Activated CD8-positive, alpha-beta memory T cell treated with anti-CD3 and anti-CD28 coated beads, Interleukin-2, amount 50 U/mL, for 24 hours (primary cell): ENCODE data around the gene MAP7D3.
"Not testable (repeated sequence)": the region's sequence is repeated elsewhere in the genome, so short reads cannot be mapped to it uniquely, and the experiment has no call there.

Experiments used
- DNase-seq: peaks from one replicate; pipeline ENCODE4 v3.0.0-alpha.2; 2020; ENCODE audit errors: extremely low read depth

The MAP7D3 gene

DNA sequence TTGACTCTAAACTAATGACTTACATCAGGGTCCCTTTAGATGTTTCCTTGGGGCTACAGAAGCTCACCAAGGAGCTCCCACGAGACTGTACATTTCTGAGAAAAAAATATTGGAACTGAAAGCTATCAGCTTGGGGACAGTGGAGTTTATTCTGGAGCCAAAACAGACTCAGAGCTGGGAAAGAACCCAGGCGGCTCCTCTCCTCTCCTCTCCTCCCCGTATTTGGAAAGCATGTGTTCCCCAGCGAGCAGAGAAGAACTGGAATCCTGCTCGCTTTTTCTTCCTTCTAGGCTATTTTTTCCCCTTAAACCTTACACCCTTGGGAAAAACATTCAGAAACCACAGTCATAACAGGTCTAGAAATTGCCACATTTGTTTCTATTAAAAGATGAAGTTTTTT is 4.3 kb upstream of the MAP7D3 start:
- DNase-seq, result no peak

DNA sequence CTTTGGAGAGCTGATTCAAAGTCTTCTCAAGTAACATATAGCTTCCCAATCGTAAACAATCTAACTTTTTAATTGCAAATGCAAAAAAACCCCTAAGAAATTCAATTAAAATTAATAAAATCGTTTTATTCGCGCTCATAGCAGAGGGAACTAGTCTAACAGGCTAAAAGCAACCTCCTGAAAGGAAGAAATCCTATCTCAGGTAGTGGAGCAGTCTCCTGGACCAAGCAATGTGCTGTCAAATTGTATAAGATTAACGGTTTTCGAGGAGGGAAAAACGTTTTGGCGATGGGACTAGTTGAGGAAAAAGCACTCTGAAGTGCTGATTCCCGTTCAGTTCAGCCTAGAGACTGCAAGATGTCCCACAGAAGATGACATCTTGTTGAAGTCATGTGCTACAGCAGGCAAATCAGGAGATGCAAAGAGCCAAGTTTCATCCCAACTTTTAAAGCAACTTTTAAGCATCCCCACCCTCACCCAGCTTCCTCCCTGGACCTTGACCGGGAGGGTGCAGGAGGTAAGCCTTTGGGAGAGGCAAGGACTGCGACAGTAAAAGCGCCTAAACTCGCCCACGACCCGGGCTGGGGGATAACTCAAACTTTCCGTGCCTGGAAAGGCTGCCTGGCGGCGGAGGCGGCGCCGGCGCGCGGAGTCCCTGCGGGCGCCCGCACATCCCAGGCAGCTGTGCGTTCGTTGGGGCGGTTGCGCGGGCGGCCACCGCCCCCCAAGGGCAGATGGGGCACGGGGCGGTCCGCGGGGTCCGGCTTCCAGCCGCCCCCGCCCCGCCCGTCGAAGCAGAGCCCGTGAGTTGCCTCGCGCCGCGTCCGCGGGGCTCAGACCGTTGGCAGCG is 784 bp downstream of the MAP7D3 start:
- DNase-seq, result no peak

DNA sequence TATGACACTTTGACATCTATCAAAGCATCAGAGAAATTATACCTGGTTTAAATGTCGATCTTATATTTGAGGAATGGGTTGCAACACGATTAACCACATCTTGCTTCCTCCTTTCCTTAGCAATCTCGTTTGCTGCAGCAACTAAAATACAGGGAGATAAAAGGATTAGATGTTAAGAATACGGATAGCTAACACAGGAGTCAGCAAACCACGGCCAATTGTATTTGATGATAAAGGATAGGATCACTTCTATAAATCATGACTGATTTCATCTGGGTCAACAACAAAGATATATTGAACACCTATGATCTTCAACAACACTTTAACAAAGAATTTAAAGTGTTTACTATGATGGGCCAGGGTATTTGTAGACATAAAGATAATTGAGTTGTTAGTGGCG is 5.0 kb downstream of the MAP7D3 start:
- DNase-seq, result no peak

DNA sequence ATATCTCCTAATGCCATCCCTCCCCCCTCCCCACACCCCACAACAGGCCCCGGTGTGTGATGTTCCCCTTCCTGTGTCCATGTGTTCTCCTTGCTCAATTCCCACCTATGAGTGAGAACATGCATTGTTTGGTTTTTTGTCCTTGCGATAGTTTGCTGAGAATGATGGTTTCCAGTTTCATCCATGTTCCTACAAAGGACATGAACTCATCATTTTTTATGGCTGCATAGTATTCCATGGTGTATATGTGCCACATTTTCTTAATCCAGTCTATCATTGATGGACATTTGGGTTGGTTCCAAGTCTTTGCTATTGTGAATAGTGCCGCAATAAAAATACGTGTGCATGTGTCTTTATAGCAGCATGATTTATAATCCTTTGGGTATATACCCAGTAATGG is 13.4 kb downstream of the MAP7D3 start:
- DNase-seq, result not testable (repeated sequence)

DNA sequence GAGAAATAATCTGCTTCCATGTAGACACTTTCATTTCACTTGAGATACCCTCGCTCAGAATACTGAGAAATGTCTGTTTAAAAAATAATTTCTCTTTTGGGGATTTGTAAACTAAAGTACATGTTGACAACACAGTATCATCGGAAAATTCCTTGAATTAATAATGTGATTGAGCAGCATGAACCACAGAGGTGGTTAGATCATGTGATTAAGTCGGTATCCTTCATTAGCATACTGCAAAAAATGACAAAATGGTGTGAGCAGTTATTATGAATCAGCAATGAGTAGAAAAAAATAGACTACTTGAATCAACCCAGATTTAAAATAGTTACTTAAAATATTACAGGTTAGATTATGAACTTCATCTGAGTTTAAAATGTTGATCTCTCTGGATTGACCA is 14.1 kb downstream of the MAP7D3 start:
- no peak for DNase-seq

DNA sequence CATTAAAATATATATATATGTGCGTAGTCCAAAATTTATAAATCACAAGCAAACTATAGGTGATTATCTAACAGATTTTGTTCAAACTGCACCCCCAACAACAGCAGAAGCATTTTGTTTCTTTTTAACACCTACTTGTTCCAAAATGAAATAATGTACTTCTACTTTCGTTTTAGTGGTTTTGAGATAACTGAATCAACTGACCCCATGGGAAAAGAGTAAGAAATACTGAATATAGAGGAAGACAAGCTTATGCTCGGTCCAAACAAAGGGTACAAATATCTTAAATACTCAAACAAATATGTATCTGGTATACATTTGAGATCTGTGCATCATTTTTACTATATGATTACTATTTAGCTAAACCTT is 22.4 kb downstream of the MAP7D3 start:
- no peak for DNase-seq

DNA sequence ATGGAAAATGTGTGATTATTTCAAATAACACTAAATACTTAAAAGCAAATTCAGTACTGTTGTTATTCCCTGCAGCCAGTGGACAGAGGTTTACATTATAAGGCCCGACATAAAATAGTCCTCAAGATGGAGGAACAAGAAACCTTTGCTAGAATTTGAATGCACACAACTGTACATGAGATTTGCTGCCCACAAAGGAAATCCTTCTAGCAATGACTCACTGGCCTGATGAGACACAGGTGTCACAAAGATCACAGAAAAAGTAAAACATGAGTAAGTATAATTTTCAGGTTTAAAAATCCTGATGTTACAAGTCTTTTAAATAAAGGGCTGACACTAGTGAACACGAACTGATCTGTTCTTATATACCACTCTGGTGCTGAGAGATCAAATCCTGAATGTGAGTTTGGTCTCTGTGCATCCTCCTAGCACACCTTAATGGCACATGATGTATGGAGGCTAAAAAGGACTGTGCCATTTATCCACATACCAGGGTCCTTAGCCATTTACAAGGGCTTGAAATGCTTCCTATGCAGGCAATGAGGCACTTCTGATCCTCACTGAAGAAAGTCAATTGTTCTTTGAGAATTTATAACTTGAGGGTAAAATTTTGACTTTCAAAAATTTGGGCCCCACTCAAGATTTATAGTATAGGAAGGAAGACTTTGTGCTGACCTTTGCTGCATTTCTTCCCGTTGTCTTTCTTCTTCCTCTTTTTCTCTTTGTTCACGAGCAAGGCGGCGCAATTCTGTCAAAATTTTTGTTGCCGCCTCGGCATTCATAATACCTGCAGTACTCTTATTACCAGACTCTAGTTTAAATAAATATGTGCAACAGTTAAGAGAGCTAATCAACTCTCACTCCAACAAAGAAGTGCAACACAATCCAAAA is 23.0 kb downstream of the MAP7D3 start:
- DNase-seq, result no peak

DNA sequence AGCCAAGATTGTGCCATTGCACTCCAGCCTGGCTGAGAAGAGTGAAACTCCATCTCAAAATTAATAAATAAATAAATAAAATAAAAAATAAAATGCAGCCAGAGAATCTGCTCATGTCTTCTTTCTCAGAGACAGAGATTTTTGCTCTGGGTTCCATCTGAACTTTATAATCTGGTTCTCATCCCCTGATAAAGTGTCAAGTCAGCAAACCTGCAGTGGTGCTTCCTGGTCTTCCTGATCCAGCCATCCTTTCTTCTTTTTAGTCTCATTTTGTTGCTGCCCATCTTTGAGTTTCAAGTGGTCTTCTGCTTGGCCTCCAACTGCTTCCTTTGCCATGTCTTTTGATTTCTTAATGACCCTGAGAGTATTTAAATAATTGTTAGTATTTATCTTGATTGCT is 24.1 kb downstream of the MAP7D3 start:
- DNase-seq, result no peak

DNA sequence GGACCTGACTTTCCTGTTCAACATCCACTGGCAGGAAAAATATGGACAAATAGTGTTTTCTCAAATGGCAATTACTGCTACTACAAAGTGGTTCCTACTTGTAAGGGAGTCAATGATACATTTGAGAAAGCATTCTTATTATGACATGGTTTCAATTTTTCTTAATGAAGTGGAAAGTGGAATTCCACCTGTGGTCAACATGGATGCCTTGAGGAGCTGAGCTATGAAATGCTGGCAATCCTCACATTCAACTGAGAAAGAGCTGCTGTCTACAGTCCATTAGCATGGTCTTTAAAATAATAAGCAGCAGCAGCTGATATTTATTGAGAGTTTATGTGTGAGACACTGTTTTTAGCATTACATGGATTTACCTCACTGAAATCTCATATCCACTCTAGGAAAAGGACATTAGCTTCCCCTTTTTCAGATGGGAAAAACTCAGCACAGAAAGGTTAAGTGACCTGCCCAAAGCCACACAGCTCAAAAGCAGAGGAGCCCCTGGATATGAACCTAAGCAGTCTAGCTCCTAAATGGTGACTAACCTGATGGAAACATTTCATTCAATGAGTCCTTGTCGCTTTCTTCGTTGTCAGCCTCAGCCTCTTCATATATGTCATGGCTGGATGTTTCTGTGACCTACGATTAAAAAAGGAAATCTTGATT is 29.2 kb downstream of the MAP7D3 start:
- no peak for DNase-seq

DNA sequence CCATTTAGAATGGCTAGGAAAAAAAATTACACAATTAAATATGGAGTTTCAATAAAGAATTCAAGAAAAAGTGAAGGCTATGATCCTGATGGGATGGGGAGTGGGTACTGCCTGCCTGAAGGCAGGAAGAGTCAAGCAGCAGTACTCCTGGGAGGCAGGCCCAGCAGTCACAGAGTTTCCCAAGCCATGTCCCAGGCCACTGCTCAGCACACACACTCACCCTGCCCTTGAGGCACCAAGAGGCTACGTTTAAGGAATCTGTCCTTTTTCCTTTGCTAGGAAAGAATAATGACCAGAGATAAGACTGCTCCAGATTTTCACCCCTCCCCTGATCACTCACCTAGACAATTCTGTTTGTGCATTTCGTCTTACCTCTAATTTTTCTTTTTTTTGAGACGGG is 30.2 kb downstream of the MAP7D3 start:
- no peak for DNase-seq

DNA sequence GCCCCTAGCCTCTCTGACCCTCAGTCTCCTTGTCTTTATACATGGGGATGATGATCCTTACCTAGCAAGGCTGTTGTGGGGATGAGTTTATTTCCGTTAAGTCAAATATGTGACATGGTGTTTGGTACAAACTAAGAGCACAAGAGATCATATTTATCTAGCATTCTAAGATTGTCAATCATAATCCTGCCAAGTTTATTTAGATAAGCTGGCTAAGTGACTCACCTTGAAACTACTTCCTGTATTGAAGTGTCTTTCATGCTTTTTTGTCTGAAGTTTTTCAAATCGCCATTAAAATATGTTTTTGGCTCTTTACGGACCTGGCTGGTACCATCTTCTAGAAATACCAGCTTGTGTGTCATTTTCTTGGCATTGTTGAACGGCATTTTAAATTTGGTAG is 30.7 kb downstream of the MAP7D3 start:
- DNase-seq, result no peak

DNA sequence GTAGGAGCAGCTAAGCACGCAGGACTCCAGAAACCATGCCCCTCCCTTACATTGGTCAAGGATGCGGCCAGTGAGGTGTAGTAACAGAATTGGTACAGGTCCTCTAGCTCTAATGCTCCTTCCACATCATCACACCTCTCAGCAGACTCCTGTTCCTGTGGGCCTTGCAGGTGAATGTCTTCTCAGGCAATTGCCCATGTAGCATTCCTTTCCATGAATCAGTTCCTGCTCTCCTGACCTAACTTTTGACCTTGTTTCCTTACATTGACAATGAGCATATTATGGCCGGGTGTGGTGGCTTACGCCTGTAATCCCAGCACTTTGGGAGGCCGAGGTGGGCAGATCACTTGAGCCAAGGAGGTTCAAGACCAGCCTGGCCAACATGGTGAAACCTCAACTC is 31.3 kb downstream of the MAP7D3 start:
- DNase-seq, result no peak

DNA sequence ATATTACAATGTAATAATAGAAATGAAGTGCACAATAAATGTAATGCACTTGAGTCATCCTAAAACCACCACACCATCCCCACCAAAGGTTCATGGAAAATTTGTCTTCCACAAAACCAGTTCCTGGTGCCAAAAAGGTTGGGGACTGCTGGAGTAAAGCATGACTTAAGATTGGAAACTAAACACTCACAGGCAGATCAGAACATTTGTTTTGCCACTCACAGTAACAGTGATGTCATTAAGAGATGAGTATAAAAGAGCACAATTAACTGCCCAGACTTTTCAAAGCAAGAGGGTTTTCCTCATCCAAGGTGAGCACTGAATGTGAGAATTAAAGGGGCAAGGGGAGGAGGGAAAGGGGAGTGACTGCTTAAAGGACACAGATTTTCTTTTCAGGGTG is 35.6 kb downstream of the MAP7D3 start:
- DNase-seq, result no peak

DNA sequence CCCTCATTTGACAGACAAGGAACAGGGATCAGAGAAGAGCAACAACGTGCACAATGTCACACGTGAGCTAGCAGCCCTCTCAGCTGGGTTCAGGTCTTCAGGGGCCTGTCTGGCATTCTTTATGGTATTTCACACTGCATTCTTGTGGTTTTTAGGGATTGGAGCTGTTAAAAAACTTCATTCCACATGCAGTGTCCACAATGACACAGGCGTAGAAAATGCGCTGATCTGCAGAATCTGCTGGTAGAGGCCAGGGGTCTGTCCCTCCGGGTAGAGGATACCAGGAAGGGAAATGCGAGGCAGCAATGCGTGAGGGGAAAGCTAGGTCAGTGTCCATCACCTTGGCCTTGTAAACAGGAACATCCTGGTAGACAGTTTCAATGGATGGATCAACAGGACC is 36.6 kb downstream of the MAP7D3 start:
- DNase-seq, result no peak

DNA sequence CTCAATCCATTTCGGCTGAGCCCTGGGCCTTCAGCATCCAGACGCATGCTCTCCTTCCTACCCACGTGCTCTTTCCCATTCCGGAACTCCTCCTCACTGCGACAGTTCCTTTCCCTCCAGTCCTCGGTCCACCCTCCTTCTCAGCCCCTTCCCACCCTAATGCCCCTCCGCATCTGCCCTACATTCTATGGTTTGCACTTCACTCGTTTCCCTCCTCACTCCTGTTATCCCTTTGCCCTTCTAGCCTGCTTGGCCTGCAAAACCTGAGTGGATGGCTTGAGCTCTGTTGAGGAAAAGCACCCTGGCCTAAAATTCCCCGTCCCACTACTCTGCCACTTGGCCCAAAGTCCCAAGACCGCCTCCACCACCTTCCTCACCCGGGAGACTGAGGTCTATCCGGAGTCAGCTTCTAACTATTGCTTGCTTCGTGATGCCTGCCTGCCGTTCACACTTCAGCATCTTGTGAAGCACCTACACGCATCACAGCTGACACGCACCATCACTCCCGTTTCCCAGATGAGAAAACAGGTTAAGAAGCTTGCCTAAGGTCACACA is 38.6 kb downstream of the MAP7D3 start:
- no peak for DNase-seq

DNA sequence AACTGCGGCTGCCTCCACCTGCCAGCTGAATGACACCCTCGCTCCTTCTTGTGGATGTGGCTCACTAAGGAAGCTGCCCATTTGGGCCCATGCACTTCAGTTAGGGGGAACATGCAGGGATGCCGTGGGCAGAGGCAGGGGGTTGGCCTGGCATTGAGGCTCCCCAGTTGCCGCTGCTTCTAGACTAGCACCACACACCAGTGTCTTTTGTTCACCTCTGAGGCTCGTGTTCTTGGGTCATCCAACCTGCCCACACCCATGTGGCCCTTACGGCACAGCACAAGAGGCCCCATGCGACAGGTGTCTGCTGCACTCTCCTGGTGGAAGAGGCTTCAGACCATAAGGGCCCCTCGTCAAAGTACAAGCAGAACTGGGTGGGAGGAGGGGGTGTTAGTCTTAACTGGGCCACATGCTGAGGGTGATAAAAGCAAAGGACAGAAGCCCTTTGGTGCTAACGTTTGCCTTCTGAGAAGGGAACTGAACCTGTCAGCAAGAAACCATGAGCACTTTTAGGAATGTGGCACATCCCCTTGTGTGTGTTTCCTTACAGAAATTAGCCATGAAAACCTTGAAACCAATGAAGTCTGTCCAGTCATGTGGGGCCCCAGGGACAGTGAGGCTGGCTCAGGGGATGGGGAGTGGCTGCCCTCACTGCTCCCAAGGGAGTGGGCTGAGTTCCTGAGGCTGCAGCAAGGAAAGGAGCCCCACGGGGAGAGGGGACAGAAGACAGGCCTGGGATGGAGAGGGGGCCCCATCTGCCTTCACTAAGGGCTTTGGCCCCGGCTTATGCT is 39.2 kb downstream of the MAP7D3 start:
- DNase-seq, result no peak

DNA sequence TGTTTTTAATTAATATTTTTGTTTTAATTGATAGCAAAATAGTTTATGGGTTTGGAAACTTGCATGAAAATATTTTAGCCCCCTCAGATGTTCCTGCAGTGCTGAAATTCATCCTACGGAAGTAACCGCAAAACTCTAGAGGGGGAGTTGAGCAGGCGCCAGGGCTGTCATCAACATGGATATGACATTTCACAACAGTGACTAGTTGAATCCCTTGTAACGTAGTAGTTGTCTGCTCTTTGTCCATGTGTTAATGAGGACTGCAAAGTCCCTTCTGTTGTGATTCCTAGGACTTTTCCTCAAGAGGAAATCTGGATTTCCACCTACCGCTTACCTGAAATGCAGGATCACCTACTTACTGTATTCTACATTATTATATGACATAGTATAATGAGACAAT is 40.4 kb downstream of the MAP7D3 start:
- no peak for DNase-seq

DNA sequence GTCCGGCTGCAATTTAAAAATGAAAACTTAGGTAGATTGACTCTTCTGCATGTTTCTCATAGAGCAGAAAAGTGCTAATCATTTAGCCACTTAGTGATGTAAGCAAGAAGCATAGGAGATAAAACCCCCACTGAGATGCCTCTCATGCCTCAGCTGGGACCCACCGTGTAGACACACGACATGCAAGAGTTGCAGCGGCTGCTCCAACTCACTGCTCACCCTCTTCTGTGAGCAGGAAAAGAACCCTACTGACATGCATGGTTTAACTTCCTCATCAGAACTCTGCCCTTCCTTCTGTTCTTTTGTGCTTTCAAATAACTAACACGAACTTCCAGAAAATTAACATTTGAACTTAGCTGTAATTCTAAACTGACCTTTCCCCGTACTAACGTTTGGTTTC is 41.0 kb downstream of the MAP7D3 start:
- DNase-seq, result no peak

DNA sequence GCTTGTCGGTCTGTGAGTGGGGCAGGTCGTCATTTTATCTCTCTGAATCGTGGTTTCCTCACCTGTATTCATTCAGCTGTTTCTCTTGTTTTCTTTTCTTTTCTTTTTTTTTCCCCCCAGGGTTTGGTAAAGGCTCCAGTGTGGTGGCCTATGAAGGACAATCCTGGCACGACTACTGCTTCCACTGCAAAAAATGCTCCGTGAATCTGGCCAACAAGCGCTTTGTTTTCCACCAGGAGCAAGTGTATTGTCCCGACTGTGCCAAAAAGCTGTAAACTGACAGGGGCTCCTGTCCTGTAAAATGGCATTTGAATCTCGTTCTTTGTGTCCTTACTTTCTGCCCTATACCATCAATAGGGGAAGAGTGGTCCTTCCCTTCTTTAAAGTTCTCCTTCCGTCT is 41.4 kb downstream of the MAP7D3 start:
- no peak for DNase-seq

DNA sequence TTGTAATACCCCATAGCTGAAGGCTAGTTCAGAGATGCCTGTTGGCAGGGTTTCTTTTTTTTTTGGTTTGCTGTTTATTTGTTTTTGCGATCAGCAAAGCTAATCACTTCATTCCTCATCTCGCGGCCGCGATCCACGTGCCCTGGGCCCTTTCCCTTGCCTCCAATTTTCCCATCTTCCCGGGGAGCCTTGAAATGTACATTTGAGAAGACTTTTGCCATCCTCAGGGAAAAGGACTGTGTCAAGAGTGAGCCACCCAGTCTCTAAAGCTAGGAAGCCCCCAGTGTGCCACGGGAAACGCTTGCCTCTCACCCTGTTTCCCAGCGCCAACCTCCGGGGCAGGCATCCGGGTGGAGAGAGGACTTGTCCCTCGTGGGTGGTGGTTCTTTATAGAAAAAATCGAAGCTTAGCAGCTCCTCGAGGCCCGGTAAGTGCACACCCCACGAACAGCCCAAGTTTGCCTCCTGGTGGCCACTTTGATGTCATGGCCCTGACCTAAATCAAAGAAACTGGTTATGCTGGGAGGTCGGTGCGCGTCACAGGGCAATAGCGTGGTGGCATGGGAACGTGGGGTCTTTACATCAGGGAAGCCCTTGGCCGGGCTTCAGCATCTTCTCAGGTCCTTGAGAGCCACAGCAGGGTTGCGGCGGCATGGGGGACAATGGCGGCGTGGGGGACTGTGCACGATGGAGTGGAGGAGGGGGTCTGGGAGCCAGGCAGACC is 42.0 kb downstream of the MAP7D3 start:
- no peak for DNase-seq

DNA sequence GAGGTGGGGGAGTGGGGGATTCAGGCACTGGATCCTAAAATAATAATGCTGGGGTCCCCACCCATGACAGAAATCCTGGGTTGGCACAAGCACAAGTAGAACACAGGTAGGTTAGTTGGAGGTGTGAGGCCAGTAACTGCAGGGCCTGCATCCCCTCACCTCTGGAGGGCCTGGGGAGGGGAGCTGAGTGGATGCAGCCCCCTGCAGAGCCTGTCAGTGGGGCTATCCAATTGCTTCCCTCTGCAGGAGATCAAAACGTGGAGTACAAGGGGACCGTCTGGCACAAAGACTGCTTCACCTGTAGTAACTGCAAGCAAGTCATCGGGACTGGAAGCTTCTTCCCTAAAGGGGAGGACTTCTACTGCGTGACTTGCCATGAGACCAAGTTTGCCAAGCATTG is 43.7 kb downstream of the MAP7D3 start:
- no peak for DNase-seq
